K562 (cell line): Measurements from ENCODE around the gene RMC1. TPM values are rescaled to one million over a fixed set of nuclear protein-coding genes. Genes with fewer than 3 reads are reported as not detected.

ENCODE experiments used
- ATAC-seq: fragments of 200-7000 bp; cut with Tn5 transposase; 3 replicates; pipeline ENCODE4 v1.9.1; 2020; ENCODE audit warnings: moderate library complexity
- BruUV-seq: library from RNA; stranded (reverse); fragments of 400-500 nt; replicated peaks from 2 replicates; lab custom pipeline; 2021; lab: Mats Ljungman, UMichigan
- CTCF ChIA-PET: fragments of 300-600 bp; formaldehyde crosslinking; extraction: SDS; loops from one replicate; lab custom pipeline; 2021; ENCODE audit warnings: low intra/inter-chr PET ratio; lab: Yijun Ruan, JAX
- POLR2A ChIA-PET: fragments of 300-600, 350-650 bp; sonication (Branson Sonifier 250); formaldehyde crosslinking; extraction: SDS; loops from one replicate; lab custom pipeline; 2021; ENCODE audit warnings: antibody characterized with exemption, inconsistent platforms; lab: Yijun Ruan, JAX
- DNase-seq, 4 experiments: peaks; one replicate each; pipeline versions ENCODE4 v3.0.0 to v3.0.0-alpha.2; 2011 to 2018; ENCODE audit warnings: low spot score in 3 of 4, mixed read lengths in 3 of 4; ENCODE audit errors: extremely low read depth in 1 of 4
- FAIRE-seq: peaks from 2 replicates; lab custom pipeline; 2011; peaks lifted over from hg19 to GRCh38; lab: Jason Lieb, UNC
- H2AFZ ChIP-seq: 2 replicates; pipeline ENCODE4 v1.6.0; 2011; ENCODE audit warnings: low read depth, low read length, control low read depth, inconsistent platforms
- H3K27ac ChIP-seq: fragments of 200-600 bp; 3 replicates; pipeline ENCODE4 v1.8.0; 2011; ENCODE audit warnings: low read depth, mild to moderate bottlenecking, control low read depth, inconsistent platforms, low read length, moderate library complexity, mixed read lengths; ENCODE audit errors: extremely low read depth
- H3K27me3 ChIP-seq, 2 experiments: fragments of 300-600 bp in 1 of 2; 2 replicates in 1 of 2; 3 replicates in 1 of 2; pipeline versions ENCODE4 v1.6.0 to v1.8.0; 2011; ENCODE audit warnings: inconsistent platforms in 2 of 2, low read length in 2 of 2, mild to moderate bottlenecking in 1 of 2, mixed read lengths in 1 of 2, moderate library complexity in 1 of 2; ENCODE audit not compliant: control insufficient read depth in 2 of 2, insufficient read depth in 2 of 2
- H3K36me3 ChIP-seq: fragments of 300-600 bp; 3 replicates; pipeline ENCODE4 v1.8.0; 2011; ENCODE audit warnings: mild to moderate bottlenecking, low read length, inconsistent platforms; ENCODE audit not compliant: control insufficient read depth, insufficient read depth
- H3K4me1 ChIP-seq, 2 experiments: fragments of 200-600 bp in 1 of 2; replicated peaks in 1 of 2; 2 replicates in 1 of 2; 3 replicates in 1 of 2; pipeline versions ENCODE4 v1.5.1 to v1.8.0; 2011; ENCODE audit warnings: inconsistent platforms in 2 of 2, low read length in 2 of 2, mild to moderate bottlenecking in 1 of 2, mixed read lengths in 1 of 2, moderate library complexity in 1 of 2; ENCODE audit not compliant: control insufficient read depth in 2 of 2, insufficient read depth in 2 of 2
- H3K4me2 ChIP-seq: 2 replicates; pipeline ENCODE4 v1.6.1; 2011; ENCODE audit warnings: low read length, control low read depth, inconsistent platforms, mixed read lengths; ENCODE audit not compliant: insufficient read depth
- H3K4me3 ChIP-seq: fragments of 200-600 bp; sonication (generic), shearing (Covaris generic); 2 replicates; pipeline ENCODE4 v1.5.1; 2016; ENCODE audit warnings: control low read depth, inconsistent platforms
- H3K79me2 ChIP-seq: fragments of 200-600 bp; 3 replicates; pipeline ENCODE4 v1.8.0; 2011; ENCODE audit warnings: low read length, inconsistent platforms; ENCODE audit not compliant: control insufficient read depth, insufficient read depth
- H3K9ac ChIP-seq, 2 experiments: 2 replicates each; pipeline versions ENCODE4 v1.6.0 to v1.6.1; 2011; ENCODE audit warnings: low read depth in 2 of 2, low read length in 2 of 2, control low read depth in 1 of 2, inconsistent platforms in 1 of 2, mild to moderate bottlenecking in 1 of 2, mixed read lengths in 1 of 2; ENCODE audit not compliant: insufficient read depth in 1 of 2
- H3K9me1 ChIP-seq: one replicate; pipeline ENCODE4 v1.6.0; 2011; ENCODE audit warnings: inconsistent platforms, mild to moderate bottlenecking, low read length, moderate library complexity; ENCODE audit not compliant: control insufficient read depth, insufficient read depth
- H3K9me3 ChIP-seq: replicated peaks from 2 replicates; pipeline ENCODE4 v1.5.1; 2011; ENCODE audit warnings: low read depth, low read length, inconsistent platforms; ENCODE audit not compliant: control insufficient read depth, insufficient read depth
- H4K20me1 ChIP-seq: replicated peaks from 2 replicates; pipeline ENCODE4 v1.6.1; 2011; ENCODE audit warnings: low read length, inconsistent platforms, mixed read lengths; ENCODE audit not compliant: control insufficient read depth, insufficient read depth
- ASH1L ChIP-seq: fragments of 450-650 bp; IDR thresholded peaks from 2 replicates; pipeline ENCODE4 v1.6.1; 2018; ENCODE audit warnings: borderline replicate concordance, mild to moderate bottlenecking, low read depth; ENCODE audit not compliant: partially characterized antibody
- PYGO2 ChIP-seq: fragments of 450-650 bp; IDR thresholded peaks from 2 replicates; pipeline ENCODE4 v1.6.1; 2016; ENCODE audit warnings: mild to moderate bottlenecking, missing genetic modification characterization, moderate library complexity, missing compliant biosample characterization
- SMAD2 ChIP-seq: fragments of 150-350 bp; IDR thresholded peaks from 2 replicates; pipeline ENCODE4 v1.6.1; 2014; ENCODE audit warnings: low read depth, mild to moderate bottlenecking, low read length
- TSHZ1 ChIP-seq: fragments of 250-450 bp; sonication (Bioruptor Pico); IDR thresholded peaks from 2 replicates; pipeline ENCODE4 v1.4.0; 2020; ENCODE audit warnings: mild to moderate bottlenecking, moderate library complexity
- ZNF124 ChIP-seq: sonication (generic); formaldehyde crosslinking; IDR thresholded peaks from 2 replicates; pipeline ENCODE4 v1.8.1; 2022; ENCODE audit warnings: missing genetic modification reagents
- ZNF282 ChIP-seq: sonication (generic); formaldehyde crosslinking; IDR thresholded peaks from 2 replicates; pipeline ENCODE4 v1.8.1; 2023; ENCODE audit warnings: missing genetic modification reagents
- WGBS: fragments of 100-300 bp; shearing (Covaris generic); methylation state at CpG from one replicate; pipeline ENCODE4 v1.1.6; 2016; ENCODE audit warnings: low coverage, mixed read lengths; ENCODE audit not compliant: insufficient coverage; ENCODE audit errors: missing lambda C conversion rate; 5-methylcytosine and 5-hydroxymethylcytosine counted together
- in situ Hi-C: fragments of 300-500 bp; cut with MboI; formaldehyde crosslinking; loops from 4 replicates; pipeline ENCODE4 v1.15.0; 2018; ENCODE audit warnings: inconsistent platforms, mixed read lengths
- intact Hi-C: fragments of 100-400 bp; cut with micrococcal nuclease; formaldehyde crosslinking; loops from 2 replicates; pipeline ENCODE4 v1.14.2; 2022
- polyA plus RNA-seq, 8 experiments: library from polyadenylated mRNA; depleted of rRNA in 4 of 8; stranded (reverse) in 5 of 8; unstranded in 3 of 8; fragments of >200 nt; fragmentation: Nextera tagmentation in 2 of 8; fragmentation: Illumina TruSeq in 1 of 8; extraction: Ambion mirVana in 2 of 8; extraction: Trizol in 1 of 8; gene quantifications; 2 replicates each; pipeline versions ENCODE4 v1.2.1 to v1.2.3, GENCODE V29; 2011 to 2014; ENCODE audit warnings: inconsistent platforms in 1 of 8, missing spikeins in 1 of 8
- total RNA-seq, 7 experiments: library from RNA; depleted of rRNA in 6 of 7; stranded (reverse); fragments of >200 nt in 6 of 7; fragmentation: Illumina TruSeq in 2 of 7; extraction: Trizol in 2 of 7; gene quantifications; 2 replicates each; pipeline versions ENCODE4 v1.2.1 to v1.2.3, GENCODE V29; 2011 to 2021; ENCODE audit warnings: low replicate concordance in 1 of 7
- TF ChIP-seq, protein P1 (sequence below), 2 experiments: IDR thresholded peaks in 1 of 2; conservative IDR thresholded peaks in 1 of 2; 2 replicates each; pipeline ENCODE4 v1.6.1; 2016; ENCODE audit warnings: low read depth in 2 of 2, mild to moderate bottlenecking in 1 of 2, missing compliant biosample characterization in 1 of 2, missing genetic modification characterization in 1 of 2, moderate library complexity in 1 of 2
- TF ChIP-seq, protein P2 (sequence below): fragments of 250-450 bp; sonication (Bioruptor Pico); IDR thresholded peaks from 2 replicates; pipeline ENCODE4 v1.8.0; 2022; ENCODE audit warnings: inconsistent platforms

The RMC1 gene
- total and polyA plus RNA-seq, 9 of the 15 experiments (the other 6 are each of a cell fraction or from before 2014, with no cell fraction given), result 7.5 to 42.4 (median 35.5) TPM

DNA sequence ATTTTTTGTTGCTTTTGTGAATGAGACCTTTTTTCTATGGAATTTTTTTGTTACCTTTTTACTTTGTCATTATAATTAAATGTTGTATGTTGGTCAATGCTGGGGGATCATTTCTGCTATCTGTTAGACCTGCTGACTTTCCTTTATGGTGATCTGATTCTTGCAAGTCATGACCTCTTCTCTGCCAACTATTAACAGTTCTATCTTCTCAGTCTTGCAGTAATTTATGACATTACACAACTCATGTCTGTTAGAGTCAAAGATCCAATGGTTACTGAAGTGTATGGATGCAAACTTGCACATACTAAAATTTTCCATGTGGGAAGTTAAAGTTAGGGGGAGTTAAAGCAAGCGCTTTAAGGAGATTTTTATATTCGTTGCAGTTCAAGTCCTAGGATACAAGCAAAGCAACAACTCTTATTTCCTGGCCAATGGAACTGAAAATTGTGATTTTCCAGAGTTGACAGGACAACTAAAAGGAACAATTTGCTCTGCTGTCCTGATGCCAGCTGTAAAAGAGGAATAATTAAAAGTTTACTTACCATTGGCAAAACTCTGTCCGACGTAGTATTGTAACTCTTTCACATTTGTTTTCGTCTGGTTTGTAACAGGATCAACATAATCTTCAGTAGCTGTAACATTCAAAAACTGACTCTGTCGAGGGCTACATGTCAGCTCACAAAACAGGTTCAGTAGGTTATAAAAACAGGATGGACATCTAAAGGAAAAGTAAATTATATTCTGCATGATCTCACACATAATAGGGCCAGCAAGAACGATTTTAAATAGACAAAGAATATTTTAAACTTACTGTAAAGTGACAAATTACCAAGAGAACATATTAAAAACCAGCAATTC is 65.2 kb downstream of the RMC1 start (continued):
- TF ChIP-seq TSHZ1 (CRISPR knock-in tag), result no peak

DNA sequence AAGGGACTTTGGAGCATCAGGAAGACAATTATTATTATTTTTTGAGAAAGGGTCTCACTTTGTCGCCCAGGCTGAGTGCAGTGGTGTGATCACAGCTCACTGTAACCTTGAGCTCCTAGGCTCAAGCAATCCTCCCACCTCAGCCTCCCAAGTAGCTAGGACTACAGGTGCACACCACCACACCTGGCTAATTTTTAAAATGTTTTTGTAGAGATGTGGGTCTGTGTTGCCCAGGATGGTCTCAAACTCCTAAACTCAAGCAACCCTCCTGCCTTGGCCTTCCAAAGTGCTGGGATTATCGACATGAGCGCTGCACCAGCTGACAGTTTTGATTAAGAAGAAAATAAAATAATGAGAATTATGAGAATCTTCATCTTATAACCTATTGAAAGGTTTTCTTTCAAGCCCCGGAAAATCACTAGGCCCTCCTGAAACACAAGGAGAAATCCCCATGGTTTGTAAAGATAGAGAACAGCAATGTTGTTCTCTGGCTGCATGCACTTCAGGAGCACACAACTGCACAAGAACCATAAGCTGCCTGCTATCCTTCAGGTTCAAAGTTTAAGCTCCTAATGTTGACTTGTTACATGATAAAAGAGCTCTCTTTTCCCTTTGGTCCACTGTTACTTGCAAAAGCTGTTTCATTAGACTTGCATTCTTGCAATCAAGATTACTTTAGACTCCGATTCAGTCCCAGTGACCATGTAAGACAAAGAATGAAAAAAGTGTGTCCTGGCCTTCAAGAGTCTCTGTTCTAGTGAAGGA is 66.2 kb downstream of the RMC1 start:
- no TSS peak for BruUV-seq
- WGBS, result 95% methylated on average over 5 of the region's 5 CpGs
- ChIA-PET POLR2A (interaction anchor here (0.6 to 1.4 kb wide), 5 partner anchors 11 to 188 kb away, joined by 3 read pairs; no protein-coding TSS in a partner anchor), CTCF (no interaction called here)
- H3K79me2 ChIP-seq, result no peaks in the 10 kb centered on the region; the same call in 2 of the 3 replicates
- no peak overlapping the region for H3K27ac ChIP-seq
- in situ Hi-C loops (no loop called here), intact Hi-C loops (no loop called here)
- H3K4me1 ChIP-seq, result peaks cover 0 to 9% of the 10 kb centered on the region in 2 experiments; a peak in 3 of 5 replicates
- H2AFZ ChIP-seq, result no peak overlapping the region
- ATAC-seq (no peak), DNase-seq (no peak), FAIRE-seq (no peak)
- H3K9me3 ChIP-seq, result no peaks in the 10 kb centered on the region
- no peaks in the 10 kb centered on the region for H4K20me1 ChIP-seq
- H3K36me3 ChIP-seq, result peaks cover 86% of the 10 kb centered on the region
- H3K27me3 ChIP-seq, result no peaks in the 10 kb centered on the region
- H3K4me3 ChIP-seq, result no peak overlapping the region
- H3K9me1 ChIP-seq, result no peaks in the 10 kb centered on the region
- H3K4me2 ChIP-seq, result no peak overlapping the region
- no peak overlapping the region for H3K9ac ChIP-seq
- TF ChIP-seq ZNF124 (no peak), PYGO2 (no peak), ZNF282 (CRISPR knock-in tag) (no peak), ASH1L (no peak), SMAD2 (no peak)
- TF ChIP-seq, protein P1, sequence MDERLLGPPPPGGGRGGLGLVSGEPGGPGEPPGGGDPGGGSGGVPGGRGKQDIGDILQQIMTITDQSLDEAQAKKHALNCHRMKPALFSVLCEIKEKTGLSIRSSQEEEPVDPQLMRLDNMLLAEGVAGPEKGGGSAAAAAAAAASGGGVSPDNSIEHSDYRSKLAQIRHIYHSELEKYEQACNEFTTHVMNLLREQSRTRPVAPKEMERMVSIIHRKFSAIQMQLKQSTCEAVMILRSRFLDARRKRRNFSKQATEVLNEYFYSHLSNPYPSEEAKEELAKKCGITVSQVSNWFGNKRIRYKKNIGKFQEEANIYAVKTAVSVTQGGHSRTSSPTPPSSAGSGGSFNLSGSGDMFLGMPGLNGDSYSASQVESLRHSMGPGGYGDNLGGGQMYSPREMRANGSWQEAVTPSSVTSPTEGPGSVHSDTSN (CRISPR knock-in tag; IDR thresholded peaks at IDR 0.05; ENCODE audit: low read depth), result no peak
- TF ChIP-seq, protein P1 (tag; conservative IDR thresholded peaks at IDR 0.05; ENCODE audit: low read depth), result no peak
- TF ChIP-seq, protein P2, sequence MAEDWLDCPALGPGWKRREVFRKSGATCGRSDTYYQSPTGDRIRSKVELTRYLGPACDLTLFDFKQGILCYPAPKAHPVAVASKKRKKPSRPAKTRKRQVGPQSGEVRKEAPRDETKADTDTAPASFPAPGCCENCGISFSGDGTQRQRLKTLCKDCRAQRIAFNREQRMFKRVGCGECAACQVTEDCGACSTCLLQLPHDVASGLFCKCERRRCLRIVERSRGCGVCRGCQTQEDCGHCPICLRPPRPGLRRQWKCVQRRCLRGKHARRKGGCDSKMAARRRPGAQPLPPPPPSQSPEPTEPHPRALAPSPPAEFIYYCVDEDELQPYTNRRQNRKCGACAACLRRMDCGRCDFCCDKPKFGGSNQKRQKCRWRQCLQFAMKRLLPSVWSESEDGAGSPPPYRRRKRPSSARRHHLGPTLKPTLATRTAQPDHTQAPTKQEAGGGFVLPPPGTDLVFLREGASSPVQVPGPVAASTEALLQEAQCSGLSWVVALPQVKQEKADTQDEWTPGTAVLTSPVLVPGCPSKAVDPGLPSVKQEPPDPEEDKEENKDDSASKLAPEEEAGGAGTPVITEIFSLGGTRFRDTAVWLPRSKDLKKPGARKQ, result no peak
